NOMO-1 treated with DMSO at 0.1 percent for 48 hours (cell line): Measurements from ENCODE around the gene ENTPD3.
"Not testable (repeated sequence)": the region's sequence is repeated elsewhere in the genome, so short reads cannot be mapped to it uniquely, and the experiment has no call there.

Experiments used
- DNase-seq: peaks from one replicate; lab custom pipeline; 2025; ENCODE audit not compliant: unreplicated experiment; lab: John Stamatoyannopoulos, UW

The ENTPD3 gene

DNA sequence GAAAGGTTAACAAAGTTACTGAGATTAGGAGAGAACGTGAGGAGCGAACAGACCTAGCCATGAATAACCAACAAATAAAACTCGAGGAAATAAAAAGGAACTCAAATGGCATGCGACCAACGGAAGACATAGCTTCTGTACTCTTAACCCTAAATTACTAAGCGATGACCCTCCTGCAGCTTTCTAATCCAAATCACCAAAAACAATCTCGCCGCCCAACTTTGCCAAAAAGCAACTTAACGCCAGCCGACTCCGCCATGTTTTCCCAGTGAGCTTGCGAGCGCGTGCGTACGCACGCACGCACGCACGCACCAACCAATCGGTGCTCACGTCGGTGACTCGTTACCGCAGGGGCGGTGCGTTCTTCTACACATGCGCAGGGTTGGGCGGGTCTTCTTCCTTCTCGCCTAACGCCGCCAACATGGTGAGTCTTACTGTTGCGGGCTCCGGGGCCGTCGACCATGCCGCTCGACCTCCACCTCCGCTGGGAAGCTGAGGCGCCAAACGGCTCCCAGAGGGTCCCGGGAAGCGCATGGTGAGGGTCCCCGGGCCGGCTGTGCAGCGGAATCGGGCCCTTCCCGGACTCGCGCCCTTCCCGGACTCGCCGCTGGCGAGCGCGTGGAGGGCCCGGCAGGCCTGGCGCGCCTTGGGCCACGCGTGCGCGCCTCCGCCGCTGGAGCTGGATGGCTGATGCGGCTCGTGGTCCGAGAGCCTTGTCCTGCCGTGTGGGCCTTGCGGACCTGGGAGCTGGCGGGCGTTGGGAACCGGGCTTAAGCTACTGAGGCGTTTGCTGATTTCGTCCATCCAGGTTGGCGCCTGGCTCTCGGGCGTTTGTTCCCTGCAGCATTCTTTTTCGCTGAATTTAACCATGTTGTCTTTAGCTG lies 70.2 kb downstream of the ENTPD3 start, which contains the start of gene RPL14:
Gene RPL14 (plus strand): TSS at position 400 of the 884 bp plus-strand sequence. CDS start 133 bp downstream, at position 533.
- DNase-seq = peak; percentile 88

DNA sequence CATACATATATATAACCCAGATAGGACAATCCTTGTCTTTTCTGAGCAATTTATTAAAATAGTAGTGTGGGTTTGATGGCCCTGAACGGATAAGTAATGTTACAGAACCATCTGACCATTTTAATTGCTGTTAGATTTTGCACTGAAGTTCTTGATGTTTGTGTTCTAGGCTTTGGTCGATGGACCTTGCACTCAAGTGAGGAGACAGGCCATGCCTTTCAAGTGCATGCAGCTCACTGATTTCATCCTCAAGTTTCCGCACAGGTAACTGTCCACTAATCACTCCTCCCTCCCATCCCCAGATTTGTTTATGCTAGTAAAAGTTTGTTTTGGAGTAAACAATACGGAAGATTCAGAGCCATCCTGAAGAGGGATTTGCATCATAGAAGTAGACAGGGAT lies 71.5 kb downstream of the ENTPD3 start:
- no peak for DNase-seq

DNA sequence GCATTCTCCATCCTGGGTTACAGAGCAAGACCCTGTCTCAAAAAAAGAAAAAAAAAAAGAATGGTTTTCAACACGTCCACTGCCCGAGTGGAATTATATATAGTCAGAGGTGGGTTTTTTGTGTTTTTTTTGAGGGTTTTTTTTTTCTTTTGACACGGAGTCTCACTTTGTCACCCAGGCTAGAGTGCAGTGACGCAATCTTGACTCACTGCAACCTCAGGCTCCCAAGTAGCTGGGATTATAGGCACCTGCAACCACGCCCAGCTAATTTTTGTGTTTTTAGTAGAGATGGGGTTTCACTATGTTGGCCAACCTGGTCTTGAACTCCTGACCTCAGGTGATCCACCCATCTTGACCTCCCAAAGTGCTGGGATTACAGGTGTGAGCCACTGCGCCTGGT lies 73.5 kb downstream of the ENTPD3 start:
- not testable (repeated sequence) for DNase-seq

GRCh38 chr3:40461161-40461560 lies 74.2 kb downstream of the ENTPD3 start:
- no peak for DNase-seq

DNA sequence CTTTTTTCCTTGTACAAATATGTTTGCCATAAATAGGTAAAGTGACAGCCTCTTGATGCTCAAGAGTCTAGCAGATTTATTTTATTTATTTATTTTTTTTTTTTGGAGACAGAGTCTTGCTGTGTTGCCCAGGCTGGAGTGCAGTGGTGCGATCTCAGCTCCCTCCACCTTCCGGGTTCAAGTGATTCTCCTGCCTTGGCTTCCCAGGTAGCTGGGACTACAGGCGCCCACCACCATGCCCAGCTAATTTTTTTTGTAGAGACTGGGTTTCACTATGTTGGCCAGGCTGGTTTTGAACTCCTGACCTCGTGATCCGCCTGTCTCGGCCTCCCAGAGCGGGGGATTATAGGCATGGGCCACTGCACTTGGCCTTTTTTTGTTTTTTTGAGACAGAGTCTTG lies 75.9 kb downstream of the ENTPD3 start:
- DNase-seq = not testable (repeated sequence)

GRCh38 chr3:40463579-40463978 lies 76.6 kb downstream of the ENTPD3 start:
- no peak for DNase-seq

- no peak for DNase-seq
Observed at GRCh38 chr3:40464339-40465110, 77.5 kb downstream of the ENTPD3 start.

DNA sequence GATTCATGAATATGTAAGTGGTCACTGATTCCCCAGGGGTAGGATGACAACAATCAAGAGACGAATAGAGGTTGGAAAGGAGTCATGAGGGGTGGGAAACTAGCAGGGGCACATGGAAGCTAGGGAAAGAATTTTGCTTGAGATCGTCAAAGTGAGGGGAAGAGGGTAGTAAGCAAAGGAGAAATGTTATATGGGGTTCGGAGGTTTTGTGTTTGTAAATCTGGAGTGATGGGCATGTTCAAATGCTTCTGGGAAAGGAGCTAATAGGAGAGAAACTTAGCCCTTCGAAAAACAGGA lies 78.1 kb downstream of the ENTPD3 start:
- no peak for DNase-seq

DNA sequence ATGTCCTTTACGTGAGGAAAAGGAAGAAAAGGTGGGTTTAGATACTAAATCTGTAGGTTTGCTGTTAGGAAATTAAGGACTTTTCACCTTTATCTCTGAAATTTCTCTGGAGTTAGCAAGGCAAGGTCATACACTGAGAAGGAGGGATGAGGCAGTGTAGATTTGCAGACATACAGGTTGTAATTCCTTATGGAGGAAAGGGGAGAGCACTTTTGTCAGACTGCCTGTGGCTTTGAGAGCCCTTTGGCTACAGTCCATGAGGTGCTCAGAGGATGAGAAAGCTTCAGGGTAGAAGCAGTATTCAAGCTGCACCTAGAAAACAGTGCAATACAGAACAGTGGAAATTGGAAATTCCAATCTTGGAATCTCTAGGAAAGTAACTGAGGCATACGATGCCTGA lies 78.5 kb downstream of the ENTPD3 start:
- no peak for DNase-seq

- no peak for DNase-seq
Observed at GRCh38 chr3:40468018-40468417, 81.0 kb downstream of the ENTPD3 start.

DNA sequence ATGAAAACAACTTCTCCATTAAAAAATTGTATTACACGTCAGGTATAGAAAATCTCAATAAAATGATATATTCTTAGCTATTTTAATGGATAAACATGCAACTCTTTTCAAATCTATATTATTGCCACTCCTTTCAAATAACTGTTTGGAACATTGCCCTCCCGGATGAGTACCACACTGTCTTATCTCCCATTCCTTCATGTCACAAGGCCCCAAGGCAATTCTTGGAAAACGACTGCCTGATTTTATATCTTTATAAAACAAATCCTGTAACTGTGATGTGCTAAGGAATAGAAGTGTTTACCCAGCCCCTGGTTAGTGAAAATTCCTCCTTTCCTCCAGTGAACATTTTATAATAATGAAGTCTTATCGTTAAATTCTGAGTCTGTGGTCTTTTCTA lies 83.7 kb downstream of the ENTPD3 start:
- DNase-seq = no peak

DNA sequence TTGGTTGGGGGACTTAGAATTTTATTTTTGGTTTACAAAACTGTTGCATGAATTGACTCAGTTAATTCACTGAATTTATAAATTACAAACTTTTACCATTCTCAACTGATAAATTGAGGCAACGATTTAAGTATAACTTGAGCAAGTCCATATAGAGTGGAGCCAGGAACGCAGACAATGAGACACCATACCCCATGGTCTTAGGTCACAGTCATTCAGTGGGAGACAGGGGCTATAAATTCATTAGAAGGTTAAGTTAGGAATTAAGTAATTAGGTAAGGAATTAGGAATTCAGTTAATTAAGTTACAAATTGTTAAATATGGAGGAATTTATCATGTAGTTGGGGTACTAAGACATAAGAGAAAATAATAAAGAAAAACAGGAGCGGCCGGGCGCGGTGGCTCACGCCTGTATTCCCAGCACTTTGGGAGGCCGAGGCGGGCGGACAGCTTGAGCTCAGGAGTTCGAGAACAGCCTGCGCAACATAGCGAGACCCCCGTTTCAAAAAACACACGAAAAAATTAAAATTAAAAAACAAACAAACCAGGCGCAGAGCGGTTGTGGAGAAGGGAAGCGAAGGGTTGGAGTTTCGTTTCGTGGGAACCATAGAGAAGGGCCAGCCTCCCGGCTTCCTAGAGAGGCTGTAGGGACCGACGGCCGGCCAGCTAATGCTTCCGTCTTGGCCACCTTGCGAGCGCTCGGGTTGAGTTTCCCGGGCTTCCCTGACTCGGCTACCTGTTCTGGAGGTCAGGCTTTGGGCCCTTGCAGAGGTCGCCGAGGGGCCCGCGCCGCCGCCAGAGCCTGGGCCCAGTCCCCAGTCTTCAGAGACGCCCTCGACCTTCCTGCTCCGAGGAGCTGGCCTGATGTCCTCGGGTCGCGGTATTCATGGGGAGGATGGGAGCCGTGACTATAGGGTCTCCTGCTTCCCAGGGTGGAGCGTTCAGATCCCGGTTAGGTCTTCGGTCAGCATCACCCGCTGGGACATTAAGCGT lies 89.8 kb downstream of the ENTPD3 start, which contains the start of gene ZNF619:
Gene ZNF619 (plus strand): TSS at position 645 of the 993 bp plus-strand sequence. CDS start 858 bp downstream, outside the sequence.
- peak; percentile 74 for DNase-seq

- peak; percentile 6 for DNase-seq
Observed at GRCh38 chr3:40477666-40478065, 90.7 kb downstream of the ENTPD3 start.
